ENCODE results near the gene HAAO.

- TF ChIP-seq POLR2AphosphoS5 (IDR thresholded peaks at IDR 0.05; ENCODE audit: low read depth, low read length) (no peak), POLR2A (IDR thresholded peaks at IDR 0.05; ENCODE audit: low read depth, low read length) (no peak), POU2F2 (IDR thresholded peaks at IDR 0.05; ENCODE audit: low read depth, low read length) (no peak)
Measured at GRCh38 chr2:42761554-42761953, 30.8 kb downstream of the HAAO start.

All from GM12891 (cell line).